ENCODE measurements around the gene MCOLN2.

- TF ChIP-seq CTCF (conservative IDR thresholded peaks at IDR 0.05) (no peak), EZH2 (IDR thresholded peaks at IDR 0.05; ENCODE audit: low read depth) (no peak)
Observed at GRCh38 chr1:84876353-84876752, 120.6 kb downstream of the MCOLN2 start.

Data from PC-9 (cell line).